H9 (cell line): ENCODE measurements around the gene VPS72. TPM values are rescaled to one million over a fixed set of nuclear protein-coding genes. Genes with fewer than 3 reads are reported as not detected.

Experiments
- DNase-seq: peaks from one replicate; pipeline ENCODE4 v3.0.0-alpha.2; 2017
- H2AFZ ChIP-seq: one replicate; pipeline ENCODE4 v1.6.1; 2013; ENCODE audit warnings: mild to moderate bottlenecking, low read length, control low read depth, moderate library complexity
- H2AK5ac ChIP-seq: 2 replicates; pipeline ENCODE4 v1.6.1; 2013; ENCODE audit warnings: low read length, control low read depth, mixed read lengths; ENCODE audit not compliant: insufficient read length
- H2BK120ac ChIP-seq: one replicate; pipeline ENCODE4 v1.6.1; 2013; ENCODE audit warnings: low read depth, mild to moderate bottlenecking, low read length, control low read depth, inconsistent platforms; ENCODE audit not compliant: poor library complexity, severe bottlenecking
- H2BK12ac ChIP-seq: 2 replicates; pipeline ENCODE4 v1.6.1; 2013; ENCODE audit warnings: low read length, control low read depth, mixed read lengths, low read depth; ENCODE audit not compliant: insufficient read length
- H2BK15ac ChIP-seq: 2 replicates; pipeline ENCODE4 v1.6.1; 2013; ENCODE audit warnings: low read depth, low read length, control low read depth
- H2BK20ac ChIP-seq: one replicate; pipeline ENCODE4 v1.6.1; 2013; ENCODE audit warnings: low read depth, mild to moderate bottlenecking, low read length, control low read depth, inconsistent platforms; ENCODE audit not compliant: poor library complexity, severe bottlenecking
- H2BK5ac ChIP-seq: 2 replicates; pipeline ENCODE4 v1.6.1; 2013; ENCODE audit warnings: low read length, control low read depth, mixed read lengths; ENCODE audit not compliant: insufficient read length
- H3K14ac ChIP-seq: 2 replicates; pipeline ENCODE4 v1.6.1; 2013; ENCODE audit warnings: low read length, control low read depth; ENCODE audit not compliant: insufficient read depth
- H3K18ac ChIP-seq: 2 replicates; pipeline ENCODE4 v1.6.1; 2013; ENCODE audit warnings: low read depth, mild to moderate bottlenecking, mixed read lengths, low read length, control low read depth; ENCODE audit not compliant: insufficient read length
- H3K23ac ChIP-seq: 2 replicates; pipeline ENCODE4 v1.6.1; 2013; ENCODE audit warnings: low read length, control low read depth, mixed read lengths, low read depth; ENCODE audit not compliant: insufficient read length
- H3K23me2 ChIP-seq: 2 replicates; pipeline ENCODE4 v1.6.1; 2013; ENCODE audit warnings: low read depth, mild to moderate bottlenecking, mixed read lengths, low read length, control low read depth; ENCODE audit not compliant: insufficient read length, poor library complexity, severe bottlenecking
- H3K27ac ChIP-seq: 2 replicates; pipeline ENCODE4 v1.5.1; 2013; ENCODE audit warnings: low read length, control low read depth, mixed read lengths, low read depth; ENCODE audit not compliant: insufficient read length
- H3K27me3 ChIP-seq: 2 replicates; pipeline ENCODE4 v1.6.1; 2013; ENCODE audit warnings: low read length, control low read depth, inconsistent platforms; ENCODE audit not compliant: insufficient read depth
- H3K4ac ChIP-seq: 2 replicates; pipeline ENCODE4 v1.6.1; 2013; ENCODE audit warnings: low read depth, mild to moderate bottlenecking, control low read depth, inconsistent platforms, low read length, moderate library complexity
- H3K4me1 ChIP-seq: 2 replicates; pipeline ENCODE4 v1.6.1; 2013; ENCODE audit warnings: low read length, control low read depth, inconsistent platforms; ENCODE audit not compliant: insufficient read depth
- H3K4me2 ChIP-seq: 2 replicates; pipeline ENCODE4 v1.6.1; 2013; ENCODE audit warnings: low read length, control low read depth, mixed read lengths; ENCODE audit not compliant: insufficient read length, insufficient read depth
- H3K56ac ChIP-seq: 2 replicates; pipeline ENCODE4 v1.6.1; 2013; ENCODE audit warnings: low read depth, mild to moderate bottlenecking, mixed read lengths, low read length, control low read depth; ENCODE audit not compliant: insufficient read length
- H3K79me1 ChIP-seq: 2 replicates; pipeline ENCODE4 v1.6.1; 2013; ENCODE audit warnings: low read depth, mild to moderate bottlenecking, moderate library complexity, low read length, control low read depth, inconsistent platforms; ENCODE audit not compliant: insufficient read depth, poor library complexity, severe bottlenecking
- H3K79me2 ChIP-seq: 2 replicates; pipeline ENCODE4 v1.6.1; 2013; ENCODE audit warnings: low read length, control low read depth, inconsistent platforms; ENCODE audit not compliant: insufficient read depth
- H3K9ac ChIP-seq: 2 replicates; pipeline ENCODE4 v1.6.1; 2013; ENCODE audit warnings: low read length, control low read depth, mixed read lengths; ENCODE audit not compliant: insufficient read length; ENCODE audit errors: extremely low read depth
- H3K9me3 ChIP-seq: one replicate; pipeline ENCODE4 v1.6.1; 2013; ENCODE audit warnings: low read depth, low read length, inconsistent platforms; ENCODE audit not compliant: control insufficient read depth
- H3T11ph ChIP-seq: one replicate; pipeline ENCODE4 v1.6.1; 2013; ENCODE audit warnings: mild to moderate bottlenecking, low read length, control low read depth, inconsistent platforms
- H4K20me1 ChIP-seq: one replicate; pipeline ENCODE4 v1.6.1; 2013; ENCODE audit not compliant: control insufficient read depth, insufficient read length, insufficient read depth
- H4K5ac ChIP-seq: 2 replicates; pipeline ENCODE4 v1.6.1; 2013; ENCODE audit warnings: low read depth, mild to moderate bottlenecking, mixed read lengths, low read length, control low read depth; ENCODE audit not compliant: insufficient read length
- H4K8ac ChIP-seq: replicated peaks from 2 replicates; pipeline ENCODE4 v1.6.1; 2013; ENCODE audit warnings: low read length, control low read depth, mixed read lengths, low read depth; ENCODE audit not compliant: insufficient read length
- H4K91ac ChIP-seq: 2 replicates; pipeline ENCODE4 v1.6.1; 2013; ENCODE audit warnings: low read depth, mild to moderate bottlenecking, moderate library complexity, mixed read lengths, low read length, control low read depth; ENCODE audit not compliant: insufficient read length
- H3K27ac Mint-ChIP-seq, 3 experiments: 2 replicates in 2 of 3; 3 replicates in 1 of 3; pipeline ENCODE4 v1.8.0; 2020 to 2021; ENCODE audit warnings: mixed read lengths in 3 of 3, mild to moderate bottlenecking in 1 of 3, moderate library complexity in 1 of 3
- H3K27me3 Mint-ChIP-seq: 2 replicates; pipeline ENCODE4 v1.8.0; 2021; ENCODE audit warnings: low read depth, mild to moderate bottlenecking, moderate library complexity, mixed read lengths
- H3K36me3 Mint-ChIP-seq, 3 experiments: 2 replicates in 2 of 3; 3 replicates in 1 of 3; pipeline ENCODE4 v1.8.0; 2020 to 2021; ENCODE audit warnings: low read depth in 3 of 3, mixed read lengths in 3 of 3; ENCODE audit not compliant: insufficient read depth in 1 of 3
- H3K4me1 Mint-ChIP-seq, 2 experiments: 2 replicates each; pipeline ENCODE4 v1.8.0; 2020; ENCODE audit warnings: mixed read lengths in 2 of 2
- H3K4me3 Mint-ChIP-seq, 2 experiments: 2 replicates in 1 of 2; 3 replicates in 1 of 2; pipeline ENCODE4 v1.8.0; 2020 to 2021; ENCODE audit warnings: mild to moderate bottlenecking in 2 of 2, mixed read lengths in 2 of 2, moderate library complexity in 1 of 2
- H3K9me3 Mint-ChIP-seq, 2 experiments: 2 replicates in 1 of 2; 3 replicates in 1 of 2; pipeline ENCODE4 v1.8.0; 2020; ENCODE audit warnings: mild to moderate bottlenecking in 2 of 2, mixed read lengths in 2 of 2, moderate library complexity in 1 of 2
- WGBS: extraction: QIAGEN DNeasy Blood & Tissue Kit; methylation state at CpG from one replicate; pipeline ENCODE4 v1.1.7; 2013; ENCODE audit warnings: missing lambda C conversion rate, low lambda C conversion rate, mixed read lengths; ENCODE audit not compliant: insufficient read length; ENCODE audit errors: extremely low coverage; 5-methylcytosine and 5-hydroxymethylcytosine counted together
- total RNA-seq: library from RNA; stranded (reverse); gene quantifications from 2 replicates; pipeline ENCODE4 v1.2.1, GENCODE V29; 2021
- TF ChIP-seq, protein P1 (sequence below): fragments of 200-600 bp; sonication (generic); conservative IDR thresholded peaks from 3 replicates; pipeline ENCODE4 v1.8.0; 2021; ENCODE audit warnings: antibody characterized with exemption, mild to moderate bottlenecking

The VPS72 gene
- total RNA-seq, 1 experiment from 2014 or later, result 91.4 TPM

DNA sequence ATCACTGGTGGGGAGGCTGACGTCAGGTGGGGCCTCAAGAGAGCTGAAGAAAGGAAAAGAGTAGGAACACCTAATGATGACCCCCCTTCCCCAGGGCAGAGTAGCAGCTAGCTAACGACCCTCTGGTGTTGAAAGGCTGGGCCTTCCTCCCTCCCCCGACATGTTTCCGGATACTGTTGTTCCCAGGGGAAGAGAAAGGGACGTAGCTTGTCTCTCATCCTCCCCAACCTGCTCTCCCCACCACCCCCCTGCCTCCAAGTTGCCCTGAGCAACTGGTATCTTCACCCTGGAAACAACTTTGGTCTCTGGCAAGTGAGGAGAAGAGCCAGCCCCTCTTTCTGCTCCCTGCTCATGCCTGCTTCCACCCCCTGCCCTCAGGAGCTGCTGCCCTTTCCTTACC is 46.0 kb downstream of the VPS72 start:
- Histone ChIP-seq H3K27me3 (no peaks in the 10 kb centered on the region; the same call in 1 of the 2 replicates), H3K4me2 (peak overlapping the region; percentile 90), H2AK5ac (no peak overlapping the region), H3K4ac (no peak overlapping the region), H3K23me2 (peaks cover 24% of the 10 kb centered on the region), H3K4me1 (peaks cover 22% of the 10 kb centered on the region; the same call in 1 of the 2 replicates), H3K14ac (no peak overlapping the region), H3K23ac (no peak overlapping the region), H2BK120ac (no peak overlapping the region), H3K9ac (no peak overlapping the region), H2AFZ (no peak overlapping the region), H3K9me3 (no peaks in the 10 kb centered on the region), H2BK5ac (no peak overlapping the region), H3K18ac (no peak overlapping the region), H3K27ac (no peak overlapping the region), H3K56ac (no peak overlapping the region), H2BK12ac (no peak overlapping the region), H4K20me1 (peaks cover 4% of the 10 kb centered on the region), H4K5ac (no peak overlapping the region), H4K8ac (no peak overlapping the region), H3K79me2 (no peaks in the 10 kb centered on the region), H4K91ac (no peak overlapping the region), H3K79me1 (no peaks in the 10 kb centered on the region), H3T11ph (no peak overlapping the region), H2BK15ac (no peak overlapping the region), H2BK20ac (no peak overlapping the region)
- WGBS, result no CpG with 5 or more reads among the region's 5 CpGs
- H3K4me3 Mint-ChIP-seq, result peak overlapping the region; percentile 14 to 85; a peak in 4 of 5 replicates
- H3K27me3 Mint-ChIP-seq, result peaks cover 31% of the 10 kb centered on the region
- peaks cover 5 to 10% (median 8%) of the 10 kb centered on the region in 3 experiments; a peak in 4 of 7 replicates for H3K36me3 Mint-ChIP-seq
- peak overlapping the region in 1 of 3 experiments; percentile 44; a peak in 1 of 7 replicates for H3K27ac Mint-ChIP-seq
- H3K4me1 Mint-ChIP-seq, result peaks cover 34 to 43% of the 10 kb centered on the region in 2 experiments
- no peaks in the 10 kb centered on the region for H3K9me3 Mint-ChIP-seq
- DNase-seq, result peak; percentile 46
- TF ChIP-seq, protein P1, sequence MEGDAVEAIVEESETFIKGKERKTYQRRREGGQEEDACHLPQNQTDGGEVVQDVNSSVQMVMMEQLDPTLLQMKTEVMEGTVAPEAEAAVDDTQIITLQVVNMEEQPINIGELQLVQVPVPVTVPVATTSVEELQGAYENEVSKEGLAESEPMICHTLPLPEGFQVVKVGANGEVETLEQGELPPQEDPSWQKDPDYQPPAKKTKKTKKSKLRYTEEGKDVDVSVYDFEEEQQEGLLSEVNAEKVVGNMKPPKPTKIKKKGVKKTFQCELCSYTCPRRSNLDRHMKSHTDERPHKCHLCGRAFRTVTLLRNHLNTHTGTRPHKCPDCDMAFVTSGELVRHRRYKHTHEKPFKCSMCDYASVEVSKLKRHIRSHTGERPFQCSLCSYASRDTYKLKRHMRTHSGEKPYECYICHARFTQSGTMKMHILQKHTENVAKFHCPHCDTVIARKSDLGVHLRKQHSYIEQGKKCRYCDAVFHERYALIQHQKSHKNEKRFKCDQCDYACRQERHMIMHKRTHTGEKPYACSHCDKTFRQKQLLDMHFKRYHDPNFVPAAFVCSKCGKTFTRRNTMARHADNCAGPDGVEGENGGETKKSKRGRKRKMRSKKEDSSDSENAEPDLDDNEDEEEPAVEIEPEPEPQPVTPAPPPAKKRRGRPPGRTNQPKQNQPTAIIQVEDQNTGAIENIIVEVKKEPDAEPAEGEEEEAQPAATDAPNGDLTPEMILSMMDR, result no peak
